GM23338 (cell line): ENCODE results near the gene DOCK11. TPM values are rescaled to one million over a fixed set of nuclear protein-coding genes. Genes with fewer than 3 reads are reported as not detected.
A peak's percentile ranks its signal among the peaks of the same experiment; 100 is the strongest.

ENCODE experiments used
- ATAC-seq: fragments of 200-7000 bp; cut with Tn5 transposase; 3 replicates; pipeline ENCODE4 v1.9.1; 2020
- DNase-seq: peaks from one replicate; pipeline ENCODE4 v3.0.0-alpha.2; 2015; ENCODE audit warnings: low spot score
- H2AFZ ChIP-seq: fragments of 200-600 bp; sonication (generic); 2 replicates; pipeline ENCODE4 v1.8.0; 2016; ENCODE audit warnings: antibody characterized with exemption, mild to moderate bottlenecking, moderate library complexity
- H3F3A ChIP-seq: fragments of 200-600 bp; sonication (generic); replicated peaks from 2 replicates; pipeline ENCODE4 v1.8.0; 2017; ENCODE audit warnings: antibody characterized with exemption, mixed run types, low read depth
- H3K27ac ChIP-seq: fragments of 200-600 bp; sonication (generic); 2 replicates; pipeline ENCODE4 v1.6.1; 2016; ENCODE audit warnings: low read depth
- H3K27me3 ChIP-seq: fragments of 200-600 bp; sonication (generic); 2 replicates; pipeline ENCODE4 v1.8.0; 2016; ENCODE audit warnings: mild to moderate bottlenecking, mixed run types, moderate library complexity; ENCODE audit not compliant: insufficient read depth
- H3K36me3 ChIP-seq: fragments of 200-600 bp; sonication (generic); 2 replicates; pipeline ENCODE4 v1.8.0; 2016; ENCODE audit warnings: mild to moderate bottlenecking; ENCODE audit not compliant: insufficient read depth
- H3K4me1 ChIP-seq: fragments of 200-600 bp; sonication (generic); 2 replicates; pipeline ENCODE4 v1.8.0; 2016; ENCODE audit warnings: mild to moderate bottlenecking, moderate library complexity; ENCODE audit not compliant: insufficient read depth
- H3K4me2 ChIP-seq: fragments of 200-600 bp; sonication (generic); 2 replicates; pipeline ENCODE4 v1.7.1; 2017; ENCODE audit warnings: mixed run types
- H3K4me3 ChIP-seq: fragments of 200-600 bp; sonication (generic); 2 replicates; pipeline ENCODE4 v1.6.1; 2016; ENCODE audit warnings: mixed run types
- H3K79me2 ChIP-seq: fragments of 200-600 bp; sonication (generic); replicated peaks from 2 replicates; pipeline ENCODE4 v1.8.0; 2017; ENCODE audit warnings: mild to moderate bottlenecking; ENCODE audit not compliant: insufficient read depth
- H3K9me2 ChIP-seq: fragments of 200-600 bp; sonication (generic); 2 replicates; pipeline ENCODE4 v1.8.0; 2017; ENCODE audit not compliant: insufficient read depth
- H4K20me1 ChIP-seq: fragments of 200-600 bp; sonication (generic); replicated peaks from 2 replicates; pipeline ENCODE4 v1.8.0; 2017; ENCODE audit warnings: mild to moderate bottlenecking; ENCODE audit not compliant: insufficient read depth
- H3K27ac Mint-ChIP-seq: 2 replicates; pipeline ENCODE4 v1.8.0; 2020; ENCODE audit warnings: inconsistent platforms, mild to moderate bottlenecking, moderate library complexity, mixed read lengths
- H3K27me3 Mint-ChIP-seq: 3 replicates; pipeline ENCODE4 v1.8.0; 2022; ENCODE audit warnings: low read depth, mild to moderate bottlenecking, moderate library complexity, mixed read lengths, inconsistent platforms; ENCODE audit not compliant: insufficient read depth, poor library complexity
- H3K36me3 Mint-ChIP-seq: 3 replicates; pipeline ENCODE4 v1.8.0; 2021; ENCODE audit warnings: low read depth, mild to moderate bottlenecking, inconsistent platforms, moderate library complexity, mixed read lengths
- H3K4me1 Mint-ChIP-seq: 3 replicates; pipeline ENCODE4 v1.8.0; 2020; ENCODE audit warnings: mild to moderate bottlenecking, inconsistent platforms, mixed read lengths
- H3K4me3 Mint-ChIP-seq: 3 replicates; pipeline ENCODE4 v1.8.0; 2021; ENCODE audit warnings: moderate library complexity, mild to moderate bottlenecking, inconsistent platforms, mixed read lengths
- H3K9me3 Mint-ChIP-seq: 3 replicates; pipeline ENCODE4 v1.8.0; 2020; ENCODE audit warnings: moderate library complexity, mild to moderate bottlenecking, inconsistent platforms, mixed read lengths
- CREB1 ChIP-seq: fragments of 250-450 bp; sonication (Bioruptor Pico); IDR thresholded peaks from 2 replicates; pipeline ENCODE4 v1.5.0; 2020; ENCODE audit warnings: low read depth, mild to moderate bottlenecking, moderate library complexity
- ZNF331 ChIP-seq: fragments of 250-450 bp; sonication (Bioruptor Pico); IDR thresholded peaks from 2 replicates; pipeline ENCODE4 v1.5.0; 2020; ENCODE audit warnings: low read depth, mild to moderate bottlenecking, moderate library complexity
- polyA plus RNA-seq: library from polyadenylated mRNA; unstranded; fragments of >200 nt; fragmentation: Nextera tagmentation; extraction: Ambion mirVana; gene quantifications from 2 replicates; pipeline ENCODE4 v1.2.1, GENCODE V29; 2016
- total RNA-seq: library from RNA; depleted of rRNA; stranded (reverse); fragments of >200 nt; shearing (Covaris generic); gene quantifications from 2 replicates; pipeline ENCODE4 v1.2.3, GENCODE V29; 2014
- TF ChIP-seq, protein P1 (sequence below), 2 experiments: fragments of 200-600 bp in 1 of 2; sonication (generic) in 1 of 2; conservative IDR thresholded peaks; 2 replicates each; pipeline versions ENCODE4 v1.5.1 to v1.6.1; 2016 to 2017; ENCODE audit warnings: antibody characterized with exemption in 2 of 2, low read depth in 2 of 2, mild to moderate bottlenecking in 2 of 2, moderate library complexity in 1 of 2
- TF ChIP-seq, protein P2 (sequence below): fragments of 250-450 bp; sonication (Bioruptor Pico); IDR thresholded peaks from 2 replicates; pipeline ENCODE4 v1.5.0; 2020; ENCODE audit warnings: mild to moderate bottlenecking, moderate library complexity

The DOCK11 gene
- total and polyA plus RNA-seq, 2 experiments from 2014 or later, result 6.0 to 12.3 TPM

DNA sequence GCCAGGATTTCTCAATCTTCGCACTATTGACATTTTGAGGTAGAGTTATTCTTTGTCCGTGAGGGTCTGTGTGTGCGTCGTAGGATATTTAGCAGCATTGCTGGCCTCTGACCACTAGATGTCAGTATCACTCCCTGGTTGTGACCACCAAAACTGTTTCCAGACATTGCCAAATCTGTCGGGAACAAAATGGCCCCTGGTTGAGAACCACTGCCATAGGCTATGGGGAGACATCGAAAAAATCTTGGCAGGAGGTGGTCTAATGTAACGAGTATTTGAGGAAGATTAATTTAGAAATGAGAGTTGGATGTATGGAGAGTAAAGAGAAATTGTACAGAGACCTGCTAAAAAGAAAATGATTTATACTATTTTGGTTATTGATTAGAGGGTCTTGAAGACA lies 108.4 kb downstream of the DOCK11 start:
- Histone ChIP-seq H3K4me2 (no peak overlapping the region), H3K9me2 (no peaks in the 10 kb centered on the region), H3K79me2 (no peaks in the 10 kb centered on the region), H2AFZ (no peak overlapping the region), H3F3A (no peaks in the 10 kb centered on the region), H3K4me3 (no peak overlapping the region), H3K4me1 (no peaks in the 10 kb centered on the region), H3K27ac (no peak overlapping the region), H3K36me3 (no peaks in the 10 kb centered on the region), H3K27me3 (no peaks in the 10 kb centered on the region), H4K20me1 (no peaks in the 10 kb centered on the region)
- Mint-ChIP-seq H3K4me3 (no peak overlapping the region), H3K27ac (no peak overlapping the region), H3K36me3 (0 out of 3 replicates have a peak, but pooled peaks cover 3% of the 10 kb centered on the region), H3K27me3 (no peaks in the 10 kb centered on the region), H3K4me1 (peaks cover 3% of the 10 kb centered on the region; the same call in 1 of the 3 replicates), H3K9me3 (no peaks in the 10 kb centered on the region; the same call in 2 of the 3 replicates)
- DNase-seq, result peak; percentile 69
- ATAC-seq, result peak; percentile 73
- TF ChIP-seq, protein P1, sequence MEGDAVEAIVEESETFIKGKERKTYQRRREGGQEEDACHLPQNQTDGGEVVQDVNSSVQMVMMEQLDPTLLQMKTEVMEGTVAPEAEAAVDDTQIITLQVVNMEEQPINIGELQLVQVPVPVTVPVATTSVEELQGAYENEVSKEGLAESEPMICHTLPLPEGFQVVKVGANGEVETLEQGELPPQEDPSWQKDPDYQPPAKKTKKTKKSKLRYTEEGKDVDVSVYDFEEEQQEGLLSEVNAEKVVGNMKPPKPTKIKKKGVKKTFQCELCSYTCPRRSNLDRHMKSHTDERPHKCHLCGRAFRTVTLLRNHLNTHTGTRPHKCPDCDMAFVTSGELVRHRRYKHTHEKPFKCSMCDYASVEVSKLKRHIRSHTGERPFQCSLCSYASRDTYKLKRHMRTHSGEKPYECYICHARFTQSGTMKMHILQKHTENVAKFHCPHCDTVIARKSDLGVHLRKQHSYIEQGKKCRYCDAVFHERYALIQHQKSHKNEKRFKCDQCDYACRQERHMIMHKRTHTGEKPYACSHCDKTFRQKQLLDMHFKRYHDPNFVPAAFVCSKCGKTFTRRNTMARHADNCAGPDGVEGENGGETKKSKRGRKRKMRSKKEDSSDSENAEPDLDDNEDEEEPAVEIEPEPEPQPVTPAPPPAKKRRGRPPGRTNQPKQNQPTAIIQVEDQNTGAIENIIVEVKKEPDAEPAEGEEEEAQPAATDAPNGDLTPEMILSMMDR (conservative IDR thresholded peaks at IDR 0.05; ENCODE audit: low read depth in 2 of 2), result peak; percentile 66 to 80
- TF ChIP-seq, protein P2, sequence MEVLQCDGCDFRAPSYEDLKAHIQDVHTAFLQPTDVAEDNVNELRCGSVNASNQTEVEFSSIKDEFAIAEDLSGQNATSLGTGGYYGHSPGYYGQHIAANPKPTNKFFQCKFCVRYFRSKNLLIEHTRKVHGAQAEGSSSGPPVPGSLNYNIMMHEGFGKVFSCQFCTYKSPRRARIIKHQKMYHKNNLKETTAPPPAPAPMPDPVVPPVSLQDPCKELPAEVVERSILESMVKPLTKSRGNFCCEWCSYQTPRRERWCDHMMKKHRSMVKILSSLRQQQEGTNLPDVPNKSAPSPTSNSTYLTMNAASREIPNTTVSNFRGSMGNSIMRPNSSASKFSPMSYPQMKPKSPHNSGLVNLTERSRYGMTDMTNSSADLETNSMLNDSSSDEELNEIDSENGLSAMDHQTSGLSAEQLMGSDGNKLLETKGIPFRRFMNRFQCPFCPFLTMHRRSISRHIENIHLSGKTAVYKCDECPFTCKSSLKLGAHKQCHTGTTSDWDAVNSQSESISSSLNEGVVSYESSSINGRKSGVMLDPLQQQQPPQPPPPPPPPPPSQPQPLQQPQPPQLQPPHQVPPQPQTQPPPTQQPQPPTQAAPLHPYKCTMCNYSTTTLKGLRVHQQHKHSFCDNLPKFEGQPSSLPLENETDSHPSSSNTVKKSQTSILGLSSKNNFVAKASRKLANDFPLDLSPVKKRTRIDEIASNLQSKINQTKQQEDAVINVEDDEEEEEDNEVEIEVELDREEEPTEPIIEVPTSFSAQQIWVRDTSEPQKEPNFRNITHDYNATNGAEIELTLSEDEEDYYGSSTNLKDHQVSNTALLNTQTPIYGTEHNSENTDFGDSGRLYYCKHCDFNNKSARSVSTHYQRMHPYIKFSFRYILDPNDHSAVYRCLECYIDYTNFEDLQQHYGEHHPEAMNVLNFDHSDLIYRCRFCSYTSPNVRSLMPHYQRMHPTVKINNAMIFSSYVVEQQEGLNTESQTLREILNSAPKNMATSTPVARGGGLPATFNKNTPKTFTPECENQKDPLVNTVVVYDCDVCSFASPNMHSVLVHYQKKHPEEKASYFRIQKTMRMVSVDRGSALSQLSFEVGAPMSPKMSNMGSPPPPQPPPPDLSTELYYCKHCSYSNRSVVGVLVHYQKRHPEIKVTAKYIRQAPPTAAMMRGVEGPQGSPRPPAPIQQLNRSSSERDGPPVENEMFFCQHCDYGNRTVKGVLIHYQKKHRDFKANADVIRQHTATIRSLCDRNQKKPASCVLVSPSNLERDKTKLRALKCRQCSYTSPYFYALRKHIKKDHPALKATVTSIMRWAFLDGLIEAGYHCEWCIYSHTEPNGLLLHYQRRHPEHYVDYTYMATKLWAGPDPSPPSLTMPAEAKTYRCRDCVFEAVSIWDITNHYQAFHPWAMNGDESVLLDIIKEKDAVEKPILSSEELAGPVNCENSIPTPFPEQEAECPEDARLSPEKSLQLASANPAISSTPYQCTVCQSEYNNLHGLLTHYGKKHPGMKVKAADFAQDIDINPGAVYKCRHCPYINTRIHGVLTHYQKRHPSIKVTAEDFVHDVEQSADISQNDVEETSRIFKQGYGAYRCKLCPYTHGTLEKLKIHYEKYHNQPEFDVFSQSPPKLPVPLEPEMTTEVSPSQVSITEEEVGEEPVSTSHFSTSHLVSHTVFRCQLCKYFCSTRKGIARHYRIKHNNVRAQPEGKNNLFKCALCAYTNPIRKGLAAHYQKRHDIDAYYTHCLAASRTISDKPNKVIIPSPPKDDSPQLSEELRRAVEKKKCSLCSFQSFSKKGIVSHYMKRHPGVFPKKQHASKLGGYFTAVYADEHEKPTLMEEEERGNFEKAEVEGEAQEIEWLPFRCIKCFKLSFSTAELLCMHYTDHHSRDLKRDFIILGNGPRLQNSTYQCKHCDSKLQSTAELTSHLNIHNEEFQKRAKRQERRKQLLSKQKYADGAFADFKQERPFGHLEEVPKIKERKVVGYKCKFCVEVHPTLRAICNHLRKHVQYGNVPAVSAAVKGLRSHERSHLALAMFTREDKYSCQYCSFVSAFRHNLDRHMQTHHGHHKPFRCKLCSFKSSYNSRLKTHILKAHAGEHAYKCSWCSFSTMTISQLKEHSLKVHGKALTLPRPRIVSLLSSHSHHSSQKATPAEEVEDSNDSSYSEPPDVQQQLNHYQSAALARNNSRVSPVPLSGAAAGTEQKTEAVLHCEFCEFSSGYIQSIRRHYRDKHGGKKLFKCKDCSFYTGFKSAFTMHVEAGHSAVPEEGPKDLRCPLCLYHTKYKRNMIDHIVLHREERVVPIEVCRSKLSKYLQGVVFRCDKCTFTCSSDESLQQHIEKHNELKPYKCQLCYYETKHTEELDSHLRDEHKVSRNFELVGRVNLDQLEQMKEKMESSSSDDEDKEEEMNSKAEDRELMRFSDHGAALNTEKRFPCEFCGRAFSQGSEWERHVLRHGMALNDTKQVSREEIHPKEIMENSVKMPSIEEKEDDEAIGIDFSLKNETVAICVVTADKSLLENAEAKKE, result no peak
- 0 out of 2 replicates have a peak, but pooled peaks have one; percentile 7 for TF ChIP-seq CREB1 (CRISPR knock-in tag)

DNA sequence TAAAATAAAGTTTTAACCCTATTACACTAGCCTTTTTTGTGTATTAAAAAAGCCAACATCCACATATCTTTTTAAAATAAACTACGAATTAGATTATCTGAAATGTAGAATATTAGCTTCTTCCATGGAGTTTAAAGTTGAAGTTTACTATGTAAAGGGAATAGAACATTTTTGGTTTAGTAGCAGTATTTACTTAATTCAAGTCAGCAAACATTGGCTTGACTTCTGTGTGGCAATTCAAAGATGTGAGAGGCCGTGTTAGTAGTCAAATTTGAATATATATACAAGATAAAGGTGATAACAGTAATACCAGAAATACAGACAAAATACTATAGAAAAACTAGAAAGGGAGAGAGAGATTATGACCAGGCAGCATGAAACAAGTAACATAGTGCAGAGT lies 116.7 kb downstream of the DOCK11 start:
- H3F3A ChIP-seq, result no peaks in the 10 kb centered on the region
- no peaks in the 10 kb centered on the region for H3K79me2 ChIP-seq
- Mint-ChIP-seq H3K9me3 (no peaks in the 10 kb centered on the region), H3K4me1 (peaks cover 13% of the 10 kb centered on the region), H3K27me3 (no peaks in the 10 kb centered on the region), H3K27ac (no peak overlapping the region), H3K4me3 (no peak overlapping the region), H3K36me3 (peaks cover 8% of the 10 kb centered on the region; the same call in 1 of the 3 replicates)
- no peak overlapping the region for H3K4me2 ChIP-seq
- H3K36me3 ChIP-seq, result no peaks in the 10 kb centered on the region
- no peak overlapping the region for H3K4me3 ChIP-seq
- H4K20me1 ChIP-seq, result no peaks in the 10 kb centered on the region
- H3K27ac ChIP-seq, result no peak overlapping the region
- H3K9me2 ChIP-seq, result no peaks in the 10 kb centered on the region
- H3K27me3 ChIP-seq, result no peaks in the 10 kb centered on the region
- DNase-seq, result no peak
- H2AFZ ChIP-seq, result no peak overlapping the region
- ATAC-seq, result no peak
- peaks cover 13% of the 10 kb centered on the region; the same call in 1 of the 2 replicates for H3K4me1 ChIP-seq
- TF ChIP-seq ZNF331 (CRISPR knock-in tag), result no peak
- TF ChIP-seq, protein P2, result no peak
